Nephron progenitor cell (in vitro differentiated cells): ENCODE data around the gene EXOC4.

Source experiments
- DNase-seq: peaks from one replicate; pipeline ENCODE4 v3.0.0; 2021
- H3K27ac Mint-ChIP-seq: 2 replicates; pipeline ENCODE4 v1.8.0; 2021; ENCODE audit warnings: mild to moderate bottlenecking, moderate library complexity, mixed read lengths
- H3K27me3 Mint-ChIP-seq: 2 replicates; pipeline ENCODE4 v1.8.0; 2021; ENCODE audit warnings: mild to moderate bottlenecking, low read depth, mixed read lengths; ENCODE audit not compliant: poor library complexity
- H3K36me3 Mint-ChIP-seq: 2 replicates; pipeline ENCODE4 v1.8.0; 2021; ENCODE audit warnings: low read depth, mixed read lengths
- H3K4me1 Mint-ChIP-seq: 2 replicates; pipeline ENCODE4 v1.8.0; 2021; ENCODE audit warnings: mixed read lengths
- H3K4me3 Mint-ChIP-seq: 2 replicates; pipeline ENCODE4 v1.8.0; 2021; ENCODE audit warnings: mild to moderate bottlenecking, moderate library complexity, mixed read lengths
- H3K9me3 Mint-ChIP-seq: 2 replicates; pipeline ENCODE4 v1.8.0; 2021; ENCODE audit warnings: mild to moderate bottlenecking, moderate library complexity, mixed read lengths
- CTCF ChIP-seq: fragments of 200-600 bp; sonication (generic); IDR thresholded peaks from 2 replicates; pipeline ENCODE4 v1.5.0; 2021; ENCODE audit warnings: antibody characterized with exemption

Gene EXOC4

GRCh38 chr7:134105841-134106240 is 853.0 kb downstream of the EXOC4 start:
- Mint-ChIP-seq H3K9me3 (no peaks in the 10 kb centered on the region), H3K4me1 (no peaks in the 10 kb centered on the region), H3K4me3 (no peak overlapping the region), H3K27ac (no peak overlapping the region), H3K27me3 (peaks cover 4% of the 10 kb centered on the region), H3K36me3 (no peaks in the 10 kb centered on the region)
- no peak for TF ChIP-seq CTCF
- no peak for DNase-seq

- H3K27ac Mint-ChIP-seq: no peak overlapping the region
- no peaks in the 10 kb centered on the region for H3K9me3 Mint-ChIP-seq
- no peak for DNase-seq
- H3K4me3 Mint-ChIP-seq: no peak overlapping the region
- no peaks in the 10 kb centered on the region for H3K36me3 Mint-ChIP-seq
- peaks cover 4% of the 10 kb centered on the region for H3K4me1 Mint-ChIP-seq
- peaks cover 4% of the 10 kb centered on the region for H3K27me3 Mint-ChIP-seq
- no peak for TF ChIP-seq CTCF
These were observed 855.9 kb downstream of the EXOC4 start for GRCh38 chr7:134108802-134109201.

- H3K36me3 Mint-ChIP-seq: no peaks in the 10 kb centered on the region
- H3K4me3 Mint-ChIP-seq: no peak overlapping the region
- no peaks in the 10 kb centered on the region for H3K9me3 Mint-ChIP-seq
- no peak for TF ChIP-seq CTCF
- peaks cover 4% of the 10 kb centered on the region for H3K4me1 Mint-ChIP-seq
- H3K27ac Mint-ChIP-seq: no peak overlapping the region
- no peak for DNase-seq
- H3K27me3 Mint-ChIP-seq: no peaks in the 10 kb centered on the region
These were observed 860.8 kb downstream of the EXOC4 start for GRCh38 chr7:134113655-134114054.

- peaks cover 4% of the 10 kb centered on the region for H3K4me1 Mint-ChIP-seq
- no peak overlapping the region for H3K4me3 Mint-ChIP-seq
- H3K27ac Mint-ChIP-seq: no peak overlapping the region
These were observed 862.1 kb downstream of the EXOC4 start for GRCh38 chr7:134114992-134115391.

More at GRCh38 chr7:134114992-134115391, 862.1 kb downstream of the EXOC4 start:
- no peak for TF ChIP-seq CTCF
- Mint-ChIP-seq H3K27me3 (no peaks in the 10 kb centered on the region), H3K36me3 (no peaks in the 10 kb centered on the region), H3K9me3 (no peaks in the 10 kb centered on the region)
- no peak for DNase-seq
